Stimulated activated CD4-positive, alpha-beta T cell treated with anti-CD3 and anti-CD28 coated beads, Interleukin-12 subunit alpha, Interleukin-12 subunit beta, amount 100 ng/mL, for 48 hours (primary cell): ENCODE results near the gene AZU1.
A peak's percentile ranks its signal among the peaks of the same experiment; 100 is the strongest.

Experiments used
- DNase-seq, 3 donors: peaks; one replicate each; pipeline ENCODE4 v3.0.0-alpha.2; 2020; ENCODE audit warnings: low read depth in 2 of 3, low spot score in 1 of 3

Gene AZU1

DNA sequence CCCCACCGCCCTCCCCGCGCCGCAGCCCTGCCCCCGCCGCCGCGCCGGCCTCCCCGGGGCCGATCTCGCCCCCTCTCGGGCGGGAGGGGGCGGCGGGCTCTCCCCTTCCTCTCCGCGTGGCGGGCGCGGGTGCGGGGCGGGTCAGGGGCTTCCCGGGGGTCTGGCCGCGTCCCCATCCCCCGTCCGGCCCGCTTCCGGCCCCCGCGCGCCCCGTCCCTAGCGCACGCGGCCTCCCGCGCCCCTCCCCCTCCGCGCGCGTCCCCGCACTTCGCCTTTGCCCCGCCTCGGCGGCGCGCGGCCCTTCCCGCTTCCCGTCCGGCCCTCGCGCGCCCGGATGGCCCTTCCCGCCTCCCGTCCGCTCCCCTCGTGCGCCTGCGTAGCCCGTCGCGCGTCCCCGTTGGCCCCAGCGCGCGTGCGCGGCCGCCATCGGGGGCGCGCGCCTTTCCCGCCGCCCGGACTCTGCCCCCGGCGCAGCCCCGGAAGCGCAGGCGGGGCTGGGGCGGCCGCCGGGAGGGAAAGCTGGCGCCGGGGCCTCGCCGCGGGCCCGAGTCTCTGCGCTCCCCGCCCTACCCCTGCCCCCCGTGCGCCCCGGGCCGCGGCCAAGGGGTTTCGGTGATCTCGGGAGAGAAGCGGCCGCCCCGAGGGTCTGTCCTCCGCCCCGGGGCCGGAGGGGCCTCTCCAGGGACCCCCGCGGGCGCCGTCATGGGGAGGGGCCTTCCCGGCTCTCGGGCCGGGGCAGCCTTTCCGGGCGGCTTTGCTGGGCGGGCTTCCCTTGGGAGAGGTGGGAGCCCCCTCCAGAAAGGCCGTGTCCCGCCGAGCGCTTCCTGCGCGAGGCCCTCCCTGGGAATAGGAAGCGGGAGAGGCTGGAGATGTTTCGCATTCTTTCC, 29.9 kb upstream of the AZU1 start:
- DNase-seq, result peak; percentile 72 to 90 (median 84)

GRCh38 chr19:798415-799075, 29.1 kb upstream of the AZU1 start:
- no peak for DNase-seq

DNA sequence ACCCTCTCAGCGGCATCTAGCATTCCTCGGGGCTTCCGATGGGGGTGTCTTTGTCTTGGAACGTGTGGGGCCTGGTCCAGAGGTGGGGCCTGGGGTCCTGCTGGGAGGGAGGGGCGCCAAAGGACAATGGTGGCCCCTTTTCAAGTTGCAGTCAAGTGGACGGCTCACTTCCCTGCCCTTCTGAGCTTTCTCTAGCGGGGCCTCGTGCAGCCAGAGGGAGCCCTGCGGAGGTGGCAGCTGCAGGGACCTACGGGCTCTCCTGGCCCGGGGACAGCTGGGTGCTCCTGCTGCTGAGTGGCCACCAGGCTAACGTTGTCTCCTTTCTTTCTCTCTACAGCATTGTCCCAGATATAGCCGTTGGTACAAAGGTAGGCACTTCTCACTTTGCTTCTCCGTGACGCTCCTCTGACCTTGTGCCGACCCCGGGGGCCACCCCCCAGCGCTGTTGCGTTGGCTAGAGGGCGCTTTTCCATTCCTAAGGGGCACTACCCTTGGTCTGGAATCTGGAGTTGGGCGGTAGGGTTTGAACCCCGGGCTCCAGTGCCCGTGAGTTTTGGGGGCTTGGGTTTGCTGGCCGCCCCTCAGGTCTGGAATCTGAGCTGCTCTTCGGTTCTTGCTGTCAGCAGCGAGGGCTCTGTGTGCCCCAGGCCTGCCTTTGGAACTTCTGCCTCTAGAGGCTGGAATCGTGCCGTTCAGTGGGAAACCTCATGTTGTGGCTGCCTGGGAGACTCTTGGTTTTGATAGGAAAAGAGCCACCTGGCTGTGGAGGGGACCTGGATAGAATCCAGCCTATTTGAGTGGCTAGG, 28.4 kb upstream of the AZU1 start:
- DNase-seq, result no peak

DNA sequence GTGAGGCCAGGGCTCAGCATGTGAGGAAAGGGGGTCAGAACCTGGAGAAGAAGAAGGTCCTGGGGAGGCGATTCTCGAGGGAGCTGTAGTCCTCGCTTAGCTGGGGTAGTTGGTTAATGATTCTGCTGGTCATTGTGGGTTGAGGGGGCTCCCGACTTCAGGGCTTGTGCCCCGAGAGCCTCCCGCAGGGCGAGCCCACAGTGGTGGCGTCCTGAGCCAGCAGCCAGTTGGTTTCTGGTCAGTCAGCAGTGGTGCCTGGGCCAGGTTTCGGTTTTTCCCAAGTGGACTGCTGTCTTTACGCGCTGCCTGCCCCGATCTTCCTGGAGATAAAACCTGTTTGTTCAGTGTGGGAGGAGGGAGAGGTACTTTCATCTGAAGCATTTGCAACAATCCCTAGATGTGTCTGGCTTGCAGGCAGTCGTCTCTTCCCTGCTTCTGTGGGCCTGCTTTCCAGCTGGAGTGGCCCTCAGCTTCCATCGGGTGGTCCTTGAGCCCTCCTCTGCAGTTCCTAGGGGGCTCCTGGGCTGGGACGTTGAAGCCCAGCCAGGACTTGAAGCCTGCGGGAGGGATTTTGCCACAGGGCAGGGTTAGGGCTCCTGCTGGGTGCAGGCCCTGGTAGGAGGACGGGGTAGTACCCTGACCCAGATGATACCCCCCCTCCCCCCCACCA, 27.1 kb upstream of the AZU1 start:
- no peak for DNase-seq

DNA sequence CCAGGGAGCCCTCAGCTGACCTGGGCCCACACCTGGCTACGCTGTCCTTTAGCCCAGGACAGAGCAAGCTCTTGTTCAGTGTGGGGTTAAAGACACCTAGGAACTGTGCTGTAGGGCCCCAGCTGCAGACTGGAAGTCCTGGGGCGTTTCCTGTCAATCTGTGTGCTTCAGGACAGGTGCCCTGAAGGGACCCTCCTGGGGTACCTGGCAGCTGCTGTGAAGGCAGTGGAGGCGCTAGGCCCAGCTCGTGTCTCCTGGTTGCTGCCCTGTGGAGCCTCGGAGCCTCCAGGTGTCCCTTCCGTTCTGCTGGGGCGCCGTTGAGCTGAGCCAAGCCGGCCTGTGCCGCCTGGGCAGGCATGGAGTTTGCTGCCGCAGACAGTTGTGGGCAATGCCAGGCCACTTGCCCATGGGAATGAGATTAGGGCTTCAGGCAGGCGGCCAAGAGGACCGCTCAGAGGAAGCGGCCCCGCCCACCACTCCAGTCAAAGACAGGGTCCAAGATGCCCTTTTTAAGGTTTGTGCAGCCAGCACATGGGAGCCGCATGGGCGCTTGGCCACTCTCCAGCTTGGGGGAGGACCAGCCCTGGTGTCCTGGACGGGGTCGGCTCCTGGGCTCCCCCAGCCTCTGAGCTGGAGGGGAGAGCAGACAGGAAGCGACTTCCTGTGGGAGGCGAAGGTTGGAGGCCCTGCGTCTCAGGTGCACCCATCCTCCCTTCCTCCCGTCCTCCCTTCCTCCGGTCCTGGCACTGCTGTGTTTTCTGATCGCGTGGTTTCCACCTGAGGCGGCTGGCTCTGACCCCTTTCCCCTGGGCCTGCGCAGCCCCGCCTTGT, 26.4 kb upstream of the AZU1 start:
- no peak for DNase-seq

DNA sequence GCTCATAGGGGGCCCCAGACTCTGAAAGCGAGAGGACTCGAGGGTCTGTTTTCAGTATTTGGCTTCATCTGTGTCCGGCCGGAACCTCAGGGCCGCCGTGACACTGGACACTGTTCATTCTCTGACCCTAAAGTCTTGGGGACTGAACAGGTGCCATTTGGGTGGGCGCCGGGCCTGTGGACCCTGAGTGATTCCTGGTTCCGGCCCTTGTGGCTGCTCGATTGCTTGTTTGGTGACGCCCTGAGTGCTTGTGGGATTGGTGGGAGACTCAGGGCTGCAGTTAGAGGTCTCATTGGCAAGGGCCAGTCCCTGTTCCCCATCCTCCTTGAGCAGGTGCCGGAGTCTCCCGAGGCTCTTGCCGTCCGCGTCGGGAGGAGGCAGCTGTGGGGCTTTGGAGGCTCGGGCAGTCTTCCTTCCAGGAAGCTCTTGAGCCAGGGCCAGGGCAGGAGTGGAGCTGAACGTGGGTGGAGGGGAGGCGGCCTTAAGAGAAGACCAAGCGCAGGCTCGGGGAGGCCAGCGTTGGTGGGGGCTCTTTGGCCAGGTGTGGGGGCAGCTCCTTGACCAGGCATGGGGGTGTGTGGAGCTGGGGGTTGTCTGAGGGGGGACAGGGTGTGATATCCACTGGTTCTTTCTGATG, 25.7 kb upstream of the AZU1 start:
- no peak for DNase-seq

DNA sequence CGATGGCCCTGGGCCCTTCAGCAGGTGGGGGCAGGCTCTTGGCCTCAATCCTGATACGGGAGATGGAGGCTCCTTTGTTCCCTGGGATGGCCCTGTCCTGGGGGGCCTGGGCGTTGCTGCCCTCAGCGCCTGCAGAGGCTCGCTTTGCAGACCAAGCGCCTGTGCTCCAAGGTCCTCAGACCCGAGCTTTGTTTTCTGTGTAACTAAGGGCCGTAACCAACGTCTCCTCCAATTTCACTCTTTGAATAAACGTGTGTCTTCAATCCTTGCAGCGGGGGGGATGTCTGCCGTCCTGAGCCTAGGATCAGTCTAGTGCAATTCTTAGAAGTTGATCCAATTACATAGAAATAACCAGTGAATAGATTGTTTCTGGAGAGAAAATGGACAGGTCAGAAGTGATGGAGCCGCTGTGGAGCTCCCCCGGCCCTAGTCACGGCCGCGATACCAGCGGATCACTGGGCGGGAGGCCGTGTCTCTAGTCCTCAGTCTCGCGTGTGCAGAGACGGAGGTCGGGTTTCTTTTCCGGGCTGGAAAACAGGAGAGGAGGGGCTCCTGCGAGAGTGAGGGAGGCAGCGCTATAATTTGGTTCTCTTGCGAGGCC, 25.0 kb upstream of the AZU1 start:
- DNase-seq, result no peak

GRCh38 chr19:803099-803561, 24.5 kb upstream of the AZU1 start:
- no peak for DNase-seq

GRCh38 chr19:803686-804418, 23.8 kb upstream of the AZU1 start:
- no peak for DNase-seq

DNA sequence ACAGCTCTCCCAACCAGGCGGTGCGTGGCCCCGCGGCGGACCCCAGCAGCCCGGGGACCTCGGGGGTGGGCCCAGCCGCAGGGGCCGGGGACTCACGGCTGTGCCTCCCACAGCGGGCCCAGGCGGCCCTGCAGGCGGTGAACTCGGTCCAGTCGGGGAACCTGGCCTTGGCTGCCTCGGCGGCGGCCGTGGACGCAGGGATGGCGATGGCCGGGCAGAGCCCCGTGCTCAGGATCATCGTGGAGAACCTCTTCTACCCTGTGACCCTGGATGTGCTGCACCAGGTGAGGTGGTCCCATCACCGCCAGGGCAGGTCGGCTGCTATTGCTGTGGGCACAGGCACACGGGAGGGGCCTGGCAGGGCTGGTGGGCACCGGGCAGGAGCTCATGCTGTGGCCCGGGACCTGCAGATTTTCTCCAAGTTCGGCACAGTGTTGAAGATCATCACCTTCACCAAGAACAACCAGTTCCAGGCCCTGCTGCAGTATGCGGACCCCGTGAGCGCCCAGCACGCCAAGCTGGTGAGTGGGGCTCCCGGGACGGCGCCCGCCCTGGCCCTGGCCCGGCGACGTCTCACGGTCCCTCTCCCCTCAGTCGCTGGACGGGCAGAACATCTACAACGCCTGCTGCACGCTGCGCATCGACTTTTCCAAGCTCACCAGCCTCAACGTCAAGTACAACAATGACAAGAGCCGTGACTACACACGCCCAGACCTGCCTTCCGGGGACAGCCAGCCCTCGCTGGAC, 23.0 kb upstream of the AZU1 start:
- DNase-seq, result no peak

DNA sequence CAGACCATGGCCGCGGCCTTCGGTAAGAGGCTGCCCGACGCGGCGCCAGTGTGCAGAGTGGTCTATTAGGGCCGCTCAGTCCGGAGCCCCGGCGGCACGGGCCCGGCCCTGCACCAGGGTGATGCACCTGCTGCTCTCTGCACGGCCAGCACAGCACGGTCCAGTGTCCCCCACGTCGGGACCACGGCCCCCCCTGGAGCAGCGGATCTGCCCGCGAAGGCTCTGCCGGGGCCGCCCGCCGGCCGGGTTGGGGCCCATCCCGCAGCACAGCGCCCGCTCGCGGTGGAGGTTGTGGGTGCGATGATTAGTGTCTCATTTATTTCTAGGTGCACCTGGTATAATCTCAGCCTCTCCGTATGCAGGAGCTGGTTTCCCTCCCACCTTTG, 22.5 kb upstream of the AZU1 start:
- DNase-seq, result no peak

- DNase-seq, result no peak
These were observed 21.8 kb upstream of the AZU1 start for GRCh38 chr19:805600-806550.

GRCh38 chr19:806815-807421, 20.7 kb upstream of the AZU1 start:
- DNase-seq, result no peak

DNA sequence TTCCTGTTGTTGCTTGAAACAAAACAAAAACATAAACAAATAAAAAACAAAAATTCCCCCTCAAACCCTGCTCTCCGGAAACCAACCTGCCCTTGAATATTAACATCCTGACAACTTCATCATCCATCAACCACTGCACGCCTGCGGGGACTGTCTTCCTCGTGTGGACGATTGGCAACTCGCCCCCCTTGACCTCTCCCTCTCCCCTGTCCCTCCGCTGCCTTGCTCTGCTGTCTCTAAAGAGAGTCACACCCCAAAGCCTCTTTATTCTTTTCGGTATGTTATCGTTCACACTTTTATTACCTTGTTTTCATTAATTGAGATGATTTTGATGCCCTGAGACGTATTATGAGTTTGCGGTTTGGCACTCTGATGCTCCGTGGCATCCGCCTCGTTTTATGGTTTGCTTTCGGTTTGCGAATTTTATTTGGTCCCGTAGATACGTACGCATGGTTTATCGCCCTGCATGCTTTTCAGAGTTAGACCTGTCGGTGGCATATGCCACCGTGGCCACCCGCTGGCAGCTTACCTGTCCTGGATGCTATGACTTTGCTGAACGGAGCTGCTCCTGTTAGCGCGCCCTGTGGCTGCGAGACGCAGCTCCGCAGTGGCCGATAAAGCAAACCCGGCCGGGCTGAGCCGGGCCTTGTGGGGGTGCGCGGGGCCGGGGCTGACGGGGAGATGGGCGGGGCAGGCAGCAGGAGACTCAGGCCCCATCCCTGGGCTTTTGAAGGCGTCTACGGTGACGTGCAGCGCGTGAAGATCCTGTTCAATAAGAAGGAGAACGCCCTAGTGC, 19.8 kb upstream of the AZU1 start:
- DNase-seq, result no peak

DNA sequence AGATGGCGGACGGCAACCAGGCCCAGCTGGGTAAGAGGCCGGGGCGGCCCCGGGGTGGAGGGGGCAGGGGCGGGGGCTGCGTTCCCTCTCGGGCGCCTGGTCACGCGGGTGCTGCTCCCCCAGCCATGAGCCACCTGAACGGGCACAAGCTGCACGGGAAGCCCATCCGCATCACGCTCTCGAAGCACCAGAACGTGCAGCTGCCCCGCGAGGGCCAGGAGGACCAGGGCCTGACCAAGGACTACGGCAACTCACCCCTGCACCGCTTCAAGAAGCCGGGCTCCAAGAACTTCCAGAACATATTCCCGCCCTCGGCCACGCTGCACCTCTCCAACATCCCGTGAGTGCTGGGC, 19.2 kb upstream of the AZU1 start:
- no peak for DNase-seq
